Measurements from ENCODE around the gene IL17F.

The IL17F gene

DNA sequence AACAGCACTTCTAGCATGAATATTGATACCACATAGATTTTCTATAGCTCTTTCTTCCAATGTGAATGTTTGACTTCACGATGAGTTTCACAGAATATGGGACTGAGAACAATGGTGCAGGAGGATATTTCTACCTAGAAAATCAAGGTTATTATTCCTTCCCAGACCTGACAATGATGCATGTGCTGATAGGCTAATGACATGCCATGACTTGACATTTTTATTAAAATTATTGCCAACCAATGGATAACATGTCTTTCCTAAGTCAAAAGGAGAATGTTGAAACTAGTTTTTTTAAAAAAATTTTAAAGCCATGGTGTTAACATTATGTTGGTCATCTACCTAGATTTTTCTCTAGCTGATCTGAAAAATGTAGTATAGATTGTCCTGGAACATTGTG lies 57.2 kb downstream of the IL17F start:
- DNase-seq: no peak
